Retina (tissue), 1 donor: ENCODE data around the gene CAMK2D.

ENCODE experiments used
- DNase-seq: peaks from one replicate; pipeline ENCODE4 v3.0.0-alpha.2; 2016

Gene CAMK2D

DNA sequence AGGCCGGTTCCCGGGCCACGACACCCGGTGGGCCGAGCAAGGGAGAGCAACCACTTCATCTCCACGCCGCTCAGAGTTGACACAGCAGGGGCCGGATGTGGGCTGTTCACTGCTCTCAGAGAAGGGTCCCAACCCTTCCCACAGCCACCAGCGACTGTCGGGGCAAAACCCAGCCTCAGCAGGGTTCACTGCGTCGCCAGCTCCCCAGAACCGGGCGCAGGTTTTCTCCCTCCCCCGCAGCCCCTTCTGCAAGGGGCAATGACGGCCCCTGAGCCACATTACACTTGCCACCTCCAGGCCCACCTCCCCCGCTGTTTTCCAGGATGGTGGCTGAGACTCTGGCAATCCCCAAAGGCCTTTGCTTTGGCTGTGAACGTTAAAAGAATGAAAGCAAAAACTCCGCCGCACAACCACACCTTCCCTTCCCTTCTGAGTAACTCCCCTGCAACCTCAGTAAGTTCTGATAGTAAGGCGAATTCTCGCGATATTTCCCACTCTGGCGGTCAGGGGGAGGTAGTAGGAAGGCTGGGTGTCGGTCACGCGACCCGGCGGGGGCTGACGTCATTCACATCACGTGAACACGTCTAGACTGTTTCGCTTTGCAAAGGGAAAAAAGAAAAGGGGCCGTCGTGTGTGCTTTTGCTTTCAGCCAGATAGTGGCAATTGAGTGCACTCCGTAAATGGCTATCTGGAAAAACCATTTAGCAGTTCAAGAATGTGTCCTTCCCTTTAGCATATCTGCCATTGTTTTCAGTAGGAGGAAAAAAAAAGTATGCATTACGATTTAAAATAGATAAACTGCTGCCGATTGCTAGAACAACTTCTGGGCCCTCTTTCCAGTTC is 869 bp upstream of the CAMK2D start:
- peak; percentile 97 for DNase-seq

DNA sequence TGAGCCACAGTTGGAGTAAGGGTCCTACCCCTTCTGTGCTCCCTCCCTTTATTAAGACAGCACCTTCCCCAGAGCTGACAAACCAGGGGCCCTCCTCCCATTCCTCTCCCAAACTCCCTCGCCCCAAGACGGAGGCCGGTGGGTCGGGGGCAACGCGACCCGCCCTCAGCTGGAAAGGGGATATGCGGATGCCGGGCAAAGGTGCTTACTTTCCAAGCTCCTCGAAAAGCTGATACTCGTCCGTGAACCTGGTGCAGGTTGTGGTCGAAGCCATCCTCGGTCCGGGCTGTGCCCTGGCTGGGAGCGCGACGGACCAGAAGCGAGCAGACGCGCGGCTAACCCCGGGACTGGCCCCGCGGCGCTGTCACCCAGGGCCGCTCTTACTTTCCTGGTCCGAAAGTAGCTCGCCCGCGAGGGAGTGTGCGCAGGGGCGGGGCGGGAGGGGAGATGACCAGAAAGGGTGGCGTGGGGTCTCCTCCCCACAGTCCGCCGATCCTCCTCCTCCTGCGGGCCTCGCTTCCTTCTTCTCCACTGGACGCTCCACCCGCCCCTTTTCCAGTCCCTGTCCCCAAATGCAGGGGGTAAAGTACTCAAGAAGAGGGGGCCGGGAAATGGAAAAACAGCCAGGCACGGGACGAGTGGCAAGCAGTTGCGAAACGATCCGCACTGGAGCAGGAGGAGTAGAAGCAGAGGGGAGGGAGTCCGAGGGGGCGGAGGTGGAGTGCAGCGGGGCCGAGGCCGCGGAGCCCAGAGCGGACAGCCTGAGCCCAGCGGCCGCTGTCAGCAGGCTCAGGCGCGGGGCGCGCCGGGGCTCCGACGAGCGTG is 531 bp downstream of the CAMK2D start:
- DNase-seq = peak; percentile 89

DNA sequence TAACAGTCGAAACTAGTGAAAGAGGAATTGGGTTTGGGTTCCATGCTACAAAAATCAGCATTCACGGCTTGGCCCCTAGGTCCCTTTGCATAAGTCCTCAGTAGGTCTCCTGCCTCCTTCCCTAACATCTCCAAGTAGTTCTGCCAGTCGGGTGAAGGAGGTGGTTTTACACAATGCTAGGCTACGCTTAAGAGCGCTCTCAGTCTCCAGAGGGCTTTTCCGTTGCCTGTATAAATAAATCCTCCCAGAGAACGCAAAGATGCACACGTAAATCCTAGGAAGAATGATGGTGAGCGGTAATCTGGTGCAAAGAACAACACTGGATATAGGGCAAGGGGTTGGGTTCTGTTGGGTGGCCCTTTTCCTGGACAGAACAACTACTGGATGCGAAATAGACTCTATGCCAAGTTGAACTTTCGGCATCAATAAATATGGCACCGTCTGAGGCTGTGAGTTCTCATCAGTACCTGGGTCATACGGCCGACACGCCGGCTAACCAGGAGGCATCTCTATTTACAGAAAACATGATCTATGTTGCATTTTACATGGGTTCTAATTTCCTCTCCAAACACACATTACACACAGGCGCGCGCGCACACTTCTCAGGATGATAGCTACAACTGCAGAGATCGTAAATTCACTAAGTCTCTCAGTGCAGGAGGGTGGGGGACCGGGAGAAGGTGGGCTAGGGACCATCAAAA is 1.3 kb downstream of the CAMK2D start:
- DNase-seq = no peak

DNA sequence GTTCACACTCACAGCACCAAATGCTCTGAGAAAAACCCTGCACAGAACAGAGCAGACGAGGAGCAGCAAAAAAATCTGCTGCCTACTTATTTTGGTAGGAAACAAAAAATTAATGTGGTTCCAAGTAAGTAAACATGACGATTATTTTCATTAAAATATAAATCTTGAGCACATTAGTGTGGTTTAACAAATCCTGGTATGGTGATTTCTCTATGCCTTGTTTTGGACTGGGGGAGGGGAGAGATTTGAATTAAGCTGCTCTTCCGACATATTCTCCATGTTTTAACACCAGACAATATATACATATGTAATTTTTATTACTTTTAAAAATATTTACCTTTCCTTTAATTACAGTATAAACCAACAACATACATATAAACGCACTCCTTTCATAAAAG is 1.8 kb downstream of the CAMK2D start:
- peak; percentile 35 for DNase-seq

DNA sequence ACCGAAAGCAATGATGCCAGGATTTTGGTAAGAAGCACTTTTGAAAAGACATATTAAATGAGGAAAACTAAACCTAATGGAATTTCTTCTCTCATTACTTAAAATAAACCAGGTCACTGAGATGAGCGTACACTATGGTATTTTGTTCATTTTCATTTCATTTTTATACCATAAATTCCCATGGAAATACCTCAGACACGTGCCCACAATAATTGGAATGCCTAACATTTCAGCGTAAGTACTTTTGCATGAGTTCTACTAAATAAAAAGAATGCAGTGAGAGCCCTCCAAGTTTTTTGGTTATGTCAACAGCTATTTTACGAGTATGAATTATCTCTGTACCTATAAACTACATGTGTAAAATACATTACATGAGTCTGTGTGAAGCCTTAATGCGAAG is 3.2 kb downstream of the CAMK2D start:
- no peak for DNase-seq

DNA sequence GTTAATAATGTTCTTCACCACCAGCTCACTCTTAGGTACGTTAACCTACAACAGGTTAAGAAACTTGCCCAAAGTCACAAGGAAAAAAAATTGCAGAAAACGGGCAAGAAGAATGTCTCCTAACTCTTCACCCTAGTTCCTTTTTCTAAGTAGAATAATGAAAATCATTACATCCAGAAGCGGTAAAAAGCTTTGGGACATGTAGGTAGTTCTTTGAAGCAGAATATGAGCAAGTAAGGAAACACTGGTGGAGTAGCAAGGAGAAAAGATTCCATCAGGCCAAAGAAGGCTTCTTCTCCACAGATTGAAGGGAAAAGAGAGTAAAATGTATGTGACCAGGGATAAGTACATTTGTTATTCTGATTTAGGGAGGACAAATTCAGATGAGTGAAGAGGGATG is 4.1 kb downstream of the CAMK2D start:
- no peak for DNase-seq

DNA sequence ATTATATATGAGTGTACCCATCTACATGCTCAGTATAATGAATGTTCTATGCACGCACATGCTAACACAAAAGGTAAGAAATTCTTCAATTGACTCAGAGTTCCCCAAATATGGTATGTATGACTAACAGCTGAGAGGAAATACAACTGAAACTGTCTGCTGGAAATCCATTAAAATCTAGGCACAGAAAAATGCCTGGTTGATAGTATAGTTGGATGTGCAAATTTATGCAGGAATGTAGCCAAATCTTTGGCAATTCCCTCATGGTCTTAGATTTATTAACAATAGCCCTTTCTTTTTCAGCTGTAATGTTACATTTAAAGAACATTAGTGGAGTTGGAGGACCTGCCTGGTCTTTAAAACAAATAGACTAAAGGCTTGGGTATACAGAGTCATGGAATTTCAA is 5.5 kb downstream of the CAMK2D start:
- DNase-seq = no peak

DNA sequence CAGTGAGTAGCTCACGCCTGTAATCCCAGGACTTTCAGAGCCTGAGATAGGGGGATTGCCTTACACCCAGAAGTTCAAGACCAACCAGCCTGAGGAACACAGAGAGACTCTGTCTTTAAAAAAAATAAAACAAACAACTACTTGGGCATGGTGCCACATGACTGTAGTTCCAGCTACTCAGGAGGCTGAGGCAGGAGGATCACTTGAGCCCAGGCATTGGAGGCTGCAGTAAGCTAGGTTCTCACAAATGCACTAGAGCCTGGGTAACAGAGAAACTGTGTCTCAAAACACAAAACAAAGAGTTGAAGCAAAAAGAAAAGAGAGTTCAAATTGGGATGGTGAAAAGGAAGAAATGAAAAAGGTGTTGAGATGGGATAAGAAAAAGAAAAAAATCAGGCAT is 10.8 kb downstream of the CAMK2D start:
- no peak for DNase-seq

DNA sequence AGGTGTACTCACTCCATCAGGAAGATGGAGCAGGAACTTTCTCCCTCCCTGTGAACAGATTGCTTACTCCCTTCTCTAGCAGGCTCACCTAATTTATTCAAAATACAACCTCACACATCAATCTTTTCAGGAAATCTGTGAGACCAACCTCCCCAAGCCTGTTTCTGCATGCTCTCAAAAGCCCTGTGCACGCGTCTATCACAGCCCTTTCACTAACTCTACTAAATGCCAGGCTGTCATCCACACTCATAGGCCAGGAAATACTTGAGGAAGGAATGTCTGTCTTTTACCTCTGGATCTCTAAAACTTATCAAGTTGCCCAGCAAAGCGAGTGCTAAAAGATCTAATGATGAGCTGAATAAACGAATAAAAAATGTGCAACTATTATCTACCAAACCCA is 11.2 kb downstream of the CAMK2D start:
- no peak for DNase-seq

DNA sequence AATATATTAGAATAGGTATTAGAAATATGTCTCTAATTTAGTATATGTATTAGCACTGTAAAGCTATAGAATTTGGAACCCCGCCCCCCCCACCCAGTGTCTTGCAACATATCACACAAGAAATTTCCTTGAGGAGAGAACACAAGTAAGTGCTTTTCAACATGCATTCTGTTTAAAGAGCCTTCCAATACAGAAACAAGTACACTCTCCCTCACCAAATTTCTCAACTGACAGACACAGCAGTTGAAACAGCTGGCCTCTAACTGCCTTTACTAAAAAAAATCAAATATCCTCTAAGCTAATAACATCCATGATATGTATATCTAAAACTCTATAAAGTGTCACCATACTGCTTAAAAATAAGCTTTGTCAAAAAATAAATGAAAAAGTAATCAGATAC is 12.4 kb downstream of the CAMK2D start:
- no peak for DNase-seq

DNA sequence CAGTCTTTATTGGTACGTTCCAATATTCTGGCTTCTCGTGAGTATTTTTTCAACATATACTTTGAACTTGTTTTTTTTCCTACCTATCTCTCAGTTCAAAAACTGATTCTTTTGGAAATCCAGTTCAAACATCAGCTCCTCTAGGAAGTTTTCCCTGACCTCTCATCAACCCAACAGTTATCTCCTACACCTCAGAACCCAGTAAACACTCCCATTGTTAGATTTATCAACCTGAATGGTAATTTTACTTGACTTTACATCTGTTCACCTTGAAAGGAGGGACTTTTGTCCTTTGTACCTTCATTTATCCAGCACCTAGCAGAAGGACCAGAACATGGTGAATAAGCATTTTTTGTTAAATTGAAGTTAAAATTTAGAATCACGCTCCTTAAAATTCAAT is 13.6 kb downstream of the CAMK2D start:
- DNase-seq = no peak

DNA sequence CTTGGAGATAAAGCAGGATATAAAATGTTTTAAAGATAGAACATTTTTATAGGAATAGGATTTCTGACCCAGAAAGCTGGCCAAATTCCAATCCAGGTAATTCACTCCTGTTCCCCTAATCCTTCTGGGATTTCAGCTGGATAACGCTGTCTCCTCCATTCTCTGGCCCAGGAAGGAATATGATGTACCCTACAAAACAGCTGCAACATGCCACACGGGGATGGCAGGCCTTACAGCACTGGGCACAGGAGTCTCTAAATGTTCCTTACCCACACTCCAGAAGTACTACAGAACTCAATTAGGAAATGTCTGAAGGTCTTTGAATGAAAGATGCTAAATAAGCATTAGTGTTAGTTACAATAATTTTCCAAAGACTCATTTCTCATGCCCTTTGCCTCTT is 15.8 kb downstream of the CAMK2D start:
- DNase-seq = no peak

DNA sequence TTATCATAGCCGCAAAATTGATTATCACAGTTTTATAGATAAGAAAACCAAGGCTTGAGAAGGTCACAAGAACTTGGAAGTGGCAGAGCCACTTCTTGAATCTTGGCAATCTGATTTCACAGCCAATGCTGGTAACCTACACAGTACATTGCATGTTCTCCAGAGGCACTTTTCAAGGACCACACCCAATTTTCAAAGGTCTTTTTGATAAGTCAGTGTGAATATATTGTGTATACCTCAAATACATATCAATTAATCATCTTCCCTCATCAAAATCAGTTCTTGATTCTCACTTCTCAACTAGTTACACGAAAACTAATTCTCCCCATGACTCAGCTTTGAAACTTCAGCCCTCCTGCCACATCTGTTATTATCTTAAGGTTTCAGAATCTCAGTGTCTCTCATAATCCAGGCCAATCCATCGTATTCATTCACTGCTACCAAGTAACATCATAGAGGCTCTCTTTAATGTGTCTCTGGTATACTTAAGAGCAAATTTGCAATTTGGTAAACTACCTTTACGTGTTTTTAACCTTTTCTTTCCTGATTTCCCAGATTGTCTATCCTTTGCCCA is 16.8 kb downstream of the CAMK2D start:
- no peak for DNase-seq

DNA sequence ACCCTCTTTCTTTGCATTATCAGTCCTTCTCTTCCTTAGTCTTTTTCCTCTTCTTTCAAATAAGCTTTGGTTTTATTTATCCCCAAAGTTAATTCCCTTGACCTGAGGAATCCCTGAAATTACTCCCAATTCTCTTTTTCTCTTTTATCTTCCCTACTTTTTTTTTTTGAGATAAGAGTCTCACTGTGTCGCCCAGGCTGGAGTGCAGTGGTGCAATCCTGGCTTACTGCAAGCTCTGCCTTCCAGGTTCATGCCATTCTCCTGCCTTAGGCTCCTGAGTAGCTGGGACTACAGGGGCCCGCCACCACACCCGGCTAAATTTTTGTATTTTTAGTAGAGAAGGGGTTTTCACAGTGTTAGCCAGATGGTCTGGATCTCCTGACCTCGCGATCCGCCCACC is 17.8 kb downstream of the CAMK2D start:
- no peak for DNase-seq

DNA sequence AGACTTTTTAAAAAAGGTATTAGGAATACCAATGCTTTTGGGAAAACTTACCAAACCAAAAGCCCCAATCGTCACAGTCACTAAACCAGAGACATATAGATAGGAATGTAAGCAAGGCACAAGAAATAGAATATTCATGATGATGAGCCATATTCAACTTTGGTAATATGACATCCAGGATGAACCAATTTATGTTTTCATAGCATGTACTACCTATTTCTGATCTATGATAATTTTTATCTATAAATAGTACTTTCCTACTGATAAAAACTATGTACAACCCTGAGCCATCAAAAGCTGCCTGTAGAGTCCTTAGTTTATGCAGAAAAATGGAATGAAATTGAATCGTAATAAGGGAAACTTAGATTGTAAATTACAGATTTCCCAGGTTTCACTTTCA is 18.9 kb downstream of the CAMK2D start:
- no peak for DNase-seq

DNA sequence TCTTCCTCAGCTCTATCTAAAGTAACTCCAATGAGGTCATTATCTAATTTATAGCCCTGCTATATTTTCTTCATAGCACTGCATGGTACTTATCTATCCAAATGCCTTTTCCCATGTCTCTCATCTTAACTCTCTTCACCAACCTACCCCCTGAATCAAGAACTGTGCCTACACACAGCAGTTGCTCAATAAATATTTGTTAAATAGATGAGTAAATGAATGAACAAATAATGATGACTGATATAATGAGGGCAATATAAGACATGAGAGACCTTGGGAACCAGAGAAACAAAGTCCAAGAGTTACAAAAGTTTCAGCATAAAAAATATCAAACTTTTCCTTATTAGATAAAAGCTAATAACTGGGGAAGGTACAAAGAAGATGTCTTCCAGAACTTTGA is 19.6 kb downstream of the CAMK2D start:
- DNase-seq = no peak

DNA sequence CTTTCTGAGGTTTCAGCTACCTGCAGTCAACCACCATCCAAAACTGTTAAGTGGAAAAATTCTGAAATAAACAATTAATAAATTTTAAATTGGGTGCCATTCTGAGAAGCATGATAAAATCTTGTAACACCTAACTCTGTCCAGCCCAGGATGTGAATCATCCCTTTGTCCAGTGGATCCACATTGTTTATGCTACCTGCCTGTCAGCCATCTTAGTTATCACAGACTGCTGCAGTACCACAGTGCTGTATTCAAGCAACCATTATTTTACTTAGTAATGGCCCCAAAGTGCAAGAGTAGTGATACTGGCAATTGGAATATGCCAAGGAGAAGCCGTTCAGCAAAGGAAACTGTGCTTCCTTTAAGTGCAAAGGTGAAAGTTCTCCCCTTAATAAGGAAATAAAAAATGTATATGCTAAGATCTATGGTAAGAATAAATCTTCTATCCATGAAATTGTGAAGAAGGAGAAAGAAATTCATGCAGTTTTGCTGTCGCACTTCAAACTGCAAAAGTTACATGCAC is 20.6 kb downstream of the CAMK2D start:
- DNase-seq = no peak

DNA sequence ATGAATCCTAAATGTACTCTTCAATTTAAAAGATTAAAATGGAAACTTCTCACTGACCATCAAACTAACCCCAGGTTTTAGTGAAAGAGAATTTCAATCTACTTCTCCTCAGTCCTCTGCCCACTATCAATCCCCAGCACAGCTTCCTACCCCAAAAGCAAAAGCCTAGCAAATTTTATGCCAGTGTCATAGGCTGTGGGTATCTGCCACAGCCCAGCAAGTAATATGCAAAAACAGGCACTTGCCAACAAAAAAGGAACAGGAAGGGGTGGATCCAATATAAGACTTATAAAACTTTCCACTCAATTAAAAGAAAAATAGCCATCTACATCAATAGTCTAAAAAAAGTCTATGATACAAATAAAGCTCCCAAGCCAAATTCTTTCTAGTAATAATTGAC is 22.3 kb downstream of the CAMK2D start:
- no peak for DNase-seq

DNA sequence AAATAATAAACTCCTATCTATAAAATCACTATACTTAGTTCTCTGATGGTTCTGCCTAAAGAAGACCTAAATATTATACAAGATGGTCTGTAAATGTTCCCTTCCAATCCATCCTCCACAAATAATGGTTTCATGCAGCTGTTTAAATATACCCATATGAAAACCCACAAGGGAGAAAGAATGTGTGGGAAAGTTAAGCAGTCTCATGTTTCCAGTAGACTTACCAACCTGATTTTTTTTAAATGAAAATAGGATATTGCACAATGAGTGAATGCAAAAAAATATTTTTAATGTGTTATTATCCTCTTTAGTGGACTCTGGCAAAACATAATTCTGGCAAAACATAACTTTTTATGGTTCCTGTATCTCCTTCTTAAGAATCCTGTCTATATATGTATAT is 23.3 kb downstream of the CAMK2D start:
- DNase-seq = no peak

DNA sequence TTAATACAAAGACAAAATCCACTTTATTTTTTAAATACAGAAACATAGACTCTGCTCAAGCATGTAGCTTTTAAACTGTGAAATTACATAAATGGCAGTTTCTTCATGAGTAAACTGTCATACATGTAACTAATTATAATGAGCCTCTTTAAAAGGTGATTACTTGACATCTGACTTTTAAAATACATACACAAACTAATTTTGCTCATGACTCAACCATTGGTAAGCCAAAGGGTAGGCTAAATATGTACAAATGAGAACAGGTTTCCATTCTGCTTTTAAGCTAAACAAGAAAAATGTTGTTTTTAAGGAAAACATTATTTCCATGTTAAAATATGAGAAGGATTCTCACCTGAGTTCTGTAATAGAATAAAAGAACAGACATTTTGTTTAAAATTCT is 27.9 kb downstream of the CAMK2D start:
- no peak for DNase-seq

DNA sequence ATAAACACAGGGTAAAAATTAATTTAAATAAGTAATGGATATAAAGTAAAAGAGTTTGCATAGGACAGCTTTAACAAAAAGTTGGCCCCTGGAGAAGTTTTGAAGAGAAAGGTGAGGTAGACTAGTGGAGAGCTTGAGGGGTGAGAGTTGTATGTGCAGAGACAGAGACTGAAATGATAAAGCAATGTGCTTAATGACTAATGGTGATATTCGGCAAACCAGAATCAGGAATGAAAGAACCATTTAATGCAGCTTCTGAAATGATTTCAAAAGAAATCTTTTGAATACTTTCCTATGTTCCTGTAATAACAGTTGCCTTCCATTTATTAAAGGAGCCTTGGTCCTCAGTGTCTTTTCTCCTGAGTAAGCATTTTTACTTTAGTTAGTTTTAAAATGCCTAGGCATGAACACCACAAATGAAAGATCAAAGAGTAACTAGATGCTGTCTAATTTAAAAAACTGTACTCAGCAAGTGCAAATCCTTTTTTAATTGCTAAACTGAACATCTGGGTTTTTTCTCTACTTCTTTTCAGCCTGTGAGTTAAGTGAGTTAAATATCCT is 28.5 kb downstream of the CAMK2D start:
- no peak for DNase-seq

DNA sequence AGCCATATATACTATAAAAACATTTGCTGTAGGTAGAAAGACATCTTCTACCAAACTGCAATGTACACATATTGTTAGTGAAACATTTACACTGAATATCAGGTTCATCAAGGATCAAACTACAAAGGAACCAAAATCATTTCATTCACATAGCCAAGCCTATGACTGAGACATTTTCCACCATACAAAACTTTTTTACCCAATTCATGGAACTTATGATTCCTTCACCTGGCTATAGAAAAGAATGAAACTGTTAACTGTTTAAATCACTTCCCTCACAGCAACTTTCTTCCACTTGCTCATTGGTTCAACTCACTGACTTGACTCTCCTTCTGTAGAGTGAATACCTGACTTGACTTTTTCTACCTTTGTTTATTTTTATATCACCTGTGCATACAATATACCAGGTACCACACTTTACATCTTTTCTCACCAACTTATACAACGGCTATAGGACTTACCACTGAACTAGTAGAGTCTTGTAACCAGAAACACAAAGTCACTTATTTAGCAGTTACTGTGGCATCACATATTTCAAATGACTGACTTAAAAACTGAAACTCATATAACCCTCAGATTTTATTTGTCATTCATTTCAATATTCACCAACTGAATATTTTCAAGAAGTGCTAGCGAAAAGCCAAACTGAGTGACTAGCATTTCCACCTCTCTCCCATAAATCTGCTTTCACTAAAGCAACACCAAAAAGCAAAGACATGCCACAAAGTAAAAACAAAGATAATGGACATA is 30.9 kb downstream of the CAMK2D start:
- no peak for DNase-seq
